OCI-LY3 (cell line): ENCODE measurements around the gene HIVEP3.

ENCODE experiments used
- H2AFZ ChIP-seq: fragments of 200-600, 300-600 bp; shearing (Covaris generic); 2 replicates; pipeline ENCODE4 v1.6.0; 2014; ENCODE audit warnings: antibody characterized with exemption, low read depth, low read length
- H3K27ac ChIP-seq: fragments of 200-600, 300-600 bp; sonication (generic); 2 replicates; pipeline ENCODE4 v1.5.1; 2014; ENCODE audit warnings: mild to moderate bottlenecking, low read length, moderate library complexity, mixed read lengths
- H3K27me3 ChIP-seq: fragments of 200-600, 300-600 bp; sonication (generic); 2 replicates; pipeline ENCODE4 v1.6.1; 2014; ENCODE audit warnings: low read depth, low read length, mixed read lengths
- H3K36me3 ChIP-seq: fragments of 200-600, 300-600 bp; sonication (generic); replicated peaks from 2 replicates; pipeline ENCODE3; 2014; ENCODE audit warnings: low read depth, low read length, mixed read lengths
- H3K4me1 ChIP-seq: fragments of 300-600, 200-600 bp; sonication (generic); 2 replicates; pipeline ENCODE4 v1.6.1; 2014; ENCODE audit warnings: low read length, mixed read lengths
- H3K4me2 ChIP-seq: fragments of 200-600, 300-600 bp; sonication (generic); 2 replicates; pipeline ENCODE4 v1.6.1; 2014; ENCODE audit warnings: low read length, mixed read lengths
- H3K4me3 ChIP-seq: fragments of 300-600, 200-600 bp; sonication (generic); 2 replicates; pipeline ENCODE4 v1.5.1; 2014; ENCODE audit warnings: antibody characterized with exemption, mild to moderate bottlenecking, low read length, moderate library complexity
- H3K79me2 ChIP-seq: fragments of 300-600, 200-600 bp; shearing (Covaris generic); 2 replicates; pipeline ENCODE4 v1.6.1; 2014; ENCODE audit warnings: mild to moderate bottlenecking, low read length, mixed read lengths
- H3K9ac ChIP-seq: fragments of 300-600, 200-600 bp; shearing (Covaris generic); 2 replicates; pipeline ENCODE4 v1.6.0; 2014; ENCODE audit warnings: mild to moderate bottlenecking, low read length, moderate library complexity
- H3K9me3 ChIP-seq: fragments of 200-600, 300-600 bp; shearing (Covaris generic); 2 replicates; pipeline ENCODE4 v1.6.1; 2014; ENCODE audit warnings: low read length, mixed read lengths; ENCODE audit not compliant: insufficient read depth
- H4K20me1 ChIP-seq: fragments of 200-600, 300-600 bp; sonication (generic); 2 replicates; pipeline ENCODE4 v1.6.1; 2016; ENCODE audit warnings: low read length, mixed read lengths; ENCODE audit not compliant: insufficient read depth
- CTCF ChIP-seq: fragments of 200-600, 300-600 bp; sonication (generic); IDR thresholded peaks from 2 replicates; pipeline ENCODE4 v1.5.1; 2014; ENCODE audit warnings: antibody characterized with exemption, low read length, low read depth
- EZH2phosphoT487 ChIP-seq: fragments of 200-600 bp; shearing (Covaris generic); IDR thresholded peaks from 2 replicates; pipeline ENCODE4 v1.6.1; 2018; ENCODE audit warnings: antibody characterized with exemption, mixed run types, low read depth

Gene HIVEP3

GRCh38 chr1:41766546-41766945, 152.2 kb downstream of the HIVEP3 start:
- TF ChIP-seq EZH2phosphoT487 (no peak), CTCF (no peak)
- H3K9me3 ChIP-seq = peaks cover 7% of the 10 kb centered on the region; the same call in 1 of the 2 replicates
- H3K9ac ChIP-seq = no peak overlapping the region
- H3K4me2 ChIP-seq = peak overlapping the region; percentile 0; the same call in 1 of the 2 replicates
- no peak overlapping the region for H3K4me3 ChIP-seq
- no peak overlapping the region for H2AFZ ChIP-seq
- no peak overlapping the region for H3K27ac ChIP-seq
- H3K79me2 ChIP-seq = peaks cover 6% of the 10 kb centered on the region; the same call in 1 of the 2 replicates
- peaks cover 66% of the 10 kb centered on the region for H3K4me1 ChIP-seq
- no peaks in the 10 kb centered on the region for H4K20me1 ChIP-seq
- H3K27me3 ChIP-seq = no peaks in the 10 kb centered on the region
- H3K36me3 ChIP-seq = peaks cover 11% of the 10 kb centered on the region

- Histone ChIP-seq H3K9me3 (peaks cover 7% of the 10 kb centered on the region; the same call in 1 of the 2 replicates), H3K79me2 (peaks cover 6% of the 10 kb centered on the region; the same call in 1 of the 2 replicates), H2AFZ (no peak overlapping the region), H3K4me2 (peak overlapping the region; percentile 88; the same call in 1 of the 2 replicates), H4K20me1 (no peaks in the 10 kb centered on the region), H3K36me3 (peaks cover 16% of the 10 kb centered on the region), H3K4me3 (no peak overlapping the region), H3K4me1 (peaks cover 62% of the 10 kb centered on the region), H3K27me3 (no peaks in the 10 kb centered on the region), H3K27ac (peak overlapping the region; percentile 85), H3K9ac (peak overlapping the region; percentile 68; the same call in 1 of the 2 replicates)
- TF ChIP-seq CTCF (peak; percentile 24; the same call in 1 of the 2 replicates), EZH2phosphoT487 (no peak)
These were observed 152.7 kb downstream of the HIVEP3 start for GRCh38 chr1:41766041-41766440.

GRCh38 chr1:41765152-41765551, 153.6 kb downstream of the HIVEP3 start:
- Histone ChIP-seq H3K27me3 (no peaks in the 10 kb centered on the region), H3K9me3 (peaks cover 7% of the 10 kb centered on the region; the same call in 1 of the 2 replicates), H3K79me2 (peaks cover 6% of the 10 kb centered on the region; the same call in 1 of the 2 replicates), H3K36me3 (peaks cover 16% of the 10 kb centered on the region), H3K27ac (peak overlapping the region; percentile 85), H3K9ac (peak overlapping the region; percentile 68), H4K20me1 (no peaks in the 10 kb centered on the region), H3K4me3 (peak overlapping the region; percentile 62), H3K4me2 (peak overlapping the region; percentile 88), H2AFZ (no peak overlapping the region), H3K4me1 (peaks cover 66% of the 10 kb centered on the region)
- no peak for TF ChIP-seq CTCF
- no peak for TF ChIP-seq EZH2phosphoT487

GRCh38 chr1:41764656-41765055, 154.1 kb downstream of the HIVEP3 start:
- TF ChIP-seq CTCF (no peak), EZH2phosphoT487 (no peak)
- H3K27me3 ChIP-seq = no peaks in the 10 kb centered on the region
- peaks cover 7% of the 10 kb centered on the region; the same call in 1 of the 2 replicates for H3K9me3 ChIP-seq
- H3K36me3 ChIP-seq = peaks cover 16% of the 10 kb centered on the region
- H3K9ac ChIP-seq = peak overlapping the region; percentile 68
- H3K4me3 ChIP-seq = peak overlapping the region; percentile 62
- no peak overlapping the region for H2AFZ ChIP-seq
- peaks cover 68% of the 10 kb centered on the region for H3K4me1 ChIP-seq
- H3K27ac ChIP-seq = peak overlapping the region; percentile 85
- no peaks in the 10 kb centered on the region for H4K20me1 ChIP-seq
- peak overlapping the region; percentile 88 for H3K4me2 ChIP-seq
- peaks cover 6% of the 10 kb centered on the region; the same call in 1 of the 2 replicates for H3K79me2 ChIP-seq
